Left forelimb (tissue), 1 donor: ENCODE data around the gene ZNF227.
"Not testable (repeated sequence)": the region's sequence is repeated elsewhere in the genome, so short reads cannot be mapped to it uniquely, and the experiment has no call there.

Source experiments
- DNase-seq: peaks from one replicate; pipeline ENCODE4 v3.0.0-alpha.2; 2018; ENCODE audit warnings: low spot score

The ZNF227 gene

DNA sequence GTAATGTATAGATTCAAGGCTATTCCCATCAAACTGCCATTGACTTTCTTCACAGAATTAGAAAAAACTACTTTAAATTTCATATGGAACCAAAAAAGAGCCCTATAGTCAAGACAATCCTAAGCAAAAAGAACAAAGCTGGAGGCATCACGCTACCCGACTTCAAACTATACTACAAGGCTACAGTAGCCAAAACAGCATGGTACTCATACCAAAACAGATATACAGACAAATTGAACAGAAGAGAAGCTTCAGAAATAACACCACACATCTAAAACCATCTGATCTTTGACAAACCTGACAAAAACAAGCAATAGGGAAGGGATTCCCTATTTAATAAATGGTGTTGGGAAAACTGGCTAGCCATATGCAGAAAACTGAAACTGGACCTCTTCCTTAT, 40.0 kb downstream of the ZNF227 start:
- DNase-seq = not testable (repeated sequence)

DNA sequence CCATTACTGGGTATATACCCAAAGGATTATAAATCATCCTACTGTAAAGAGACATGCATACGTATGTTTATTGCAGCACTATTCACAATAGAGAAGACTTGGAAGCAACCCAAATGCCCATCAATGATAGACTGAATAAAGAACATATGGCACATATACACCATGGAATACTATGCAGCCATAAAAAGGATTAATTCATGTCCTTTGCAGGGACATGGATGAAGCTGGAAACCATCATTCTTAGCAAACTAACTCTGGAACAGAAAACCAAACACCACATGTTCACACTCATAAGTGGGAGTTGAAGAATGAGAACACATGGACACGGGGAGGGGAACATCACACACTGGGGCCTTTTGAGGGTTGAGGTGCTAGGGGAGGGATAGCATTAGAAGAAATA, 41.1 kb downstream of the ZNF227 start:
- DNase-seq = not testable (repeated sequence)

DNA sequence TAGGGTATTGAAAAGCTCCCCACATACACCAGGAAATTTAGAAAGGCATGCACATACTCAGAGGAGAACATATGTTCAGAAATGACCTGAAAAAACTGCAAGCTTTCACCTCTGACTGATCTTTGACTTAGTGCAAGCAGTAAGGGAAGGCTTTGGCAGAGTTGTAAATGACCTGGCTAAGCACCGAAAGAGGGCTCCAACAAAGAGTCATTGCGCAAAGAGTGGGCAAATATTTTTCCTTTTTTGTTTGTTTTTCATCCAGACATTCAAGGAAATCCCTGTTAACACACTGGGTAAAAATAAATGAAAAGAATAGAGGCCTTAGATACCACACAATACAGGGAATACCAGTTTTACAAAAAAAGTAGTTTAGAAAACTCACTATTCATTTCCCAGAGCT, 42.2 kb downstream of the ZNF227 start:
- DNase-seq = no peak

DNA sequence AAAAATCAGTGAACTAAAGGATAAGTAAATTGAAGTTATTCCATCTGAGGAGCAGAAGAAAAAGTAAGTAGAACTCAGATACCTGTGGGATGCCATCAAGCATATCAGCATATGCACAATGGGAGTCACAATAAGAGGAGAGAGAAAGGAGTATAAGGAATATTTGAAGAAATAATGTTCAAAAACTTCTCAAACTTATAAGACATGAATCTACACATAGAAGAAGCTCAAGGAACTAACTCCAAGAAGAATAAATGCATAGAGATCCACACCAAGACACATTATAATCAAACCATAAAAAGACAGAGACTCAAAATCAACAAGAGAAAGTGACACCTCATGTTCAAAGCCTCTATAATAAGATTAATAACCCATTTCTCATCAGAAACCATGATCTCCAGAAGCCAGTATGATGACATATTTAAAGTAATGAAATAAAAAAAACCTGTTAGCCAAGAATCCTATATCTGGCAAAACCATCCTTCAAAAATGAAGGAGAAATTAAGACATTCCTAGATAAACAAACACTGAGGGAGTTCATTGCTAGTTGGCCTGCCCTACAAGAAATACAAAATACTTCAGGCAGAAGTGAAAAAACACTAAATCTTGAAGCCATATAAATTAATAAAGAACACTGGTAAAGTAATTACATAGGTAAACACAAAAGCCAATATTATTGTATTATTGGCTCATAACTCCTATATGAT, 43.5 kb downstream of the ZNF227 start:
- no peak for DNase-seq

DNA sequence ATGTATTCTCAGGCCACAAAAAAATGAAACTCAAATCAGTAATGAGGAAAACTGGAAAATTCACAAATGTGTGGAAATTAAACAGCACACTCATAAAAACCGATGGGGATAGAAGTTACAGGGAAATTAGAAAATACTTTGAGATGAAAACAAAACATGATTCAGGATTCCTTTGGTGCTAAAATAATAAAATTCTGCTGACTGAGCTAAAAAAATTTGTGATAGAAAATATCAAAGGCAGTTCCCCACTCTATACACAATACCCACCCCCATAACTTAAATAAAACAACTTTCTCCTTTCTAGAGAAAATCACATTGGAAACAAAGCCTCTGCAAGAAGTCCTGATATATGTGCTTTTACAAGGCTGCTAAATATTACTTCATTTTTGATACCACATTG, 45.8 kb downstream of the ZNF227 start:
- DNase-seq = no peak

DNA sequence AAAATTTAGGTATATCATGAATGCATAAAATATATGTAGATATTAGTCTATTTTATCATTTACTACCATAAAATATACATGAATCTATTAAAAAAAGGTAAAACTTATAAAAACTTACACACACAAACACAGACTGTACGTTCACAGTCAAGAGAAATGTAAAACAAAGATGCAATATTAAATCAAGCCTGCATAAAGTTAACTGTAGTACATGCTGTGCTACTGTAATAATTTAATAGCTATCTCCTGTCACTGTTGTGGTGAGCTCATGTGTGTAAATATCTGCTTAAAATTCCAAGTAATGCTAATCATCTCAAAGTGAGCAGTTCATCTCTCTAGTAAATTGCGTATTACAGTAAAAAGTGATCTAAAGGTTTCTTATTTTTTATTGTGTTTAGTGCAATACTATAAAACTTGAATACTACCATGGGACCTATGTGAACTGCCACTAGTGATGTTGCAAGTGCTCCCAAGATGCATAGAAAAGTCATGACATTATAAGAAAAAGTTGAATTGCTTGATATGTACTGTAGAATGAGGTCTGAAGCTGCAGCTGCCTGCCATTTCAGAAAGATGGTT, 46.6 kb downstream of the ZNF227 start:
- DNase-seq = no peak

DNA sequence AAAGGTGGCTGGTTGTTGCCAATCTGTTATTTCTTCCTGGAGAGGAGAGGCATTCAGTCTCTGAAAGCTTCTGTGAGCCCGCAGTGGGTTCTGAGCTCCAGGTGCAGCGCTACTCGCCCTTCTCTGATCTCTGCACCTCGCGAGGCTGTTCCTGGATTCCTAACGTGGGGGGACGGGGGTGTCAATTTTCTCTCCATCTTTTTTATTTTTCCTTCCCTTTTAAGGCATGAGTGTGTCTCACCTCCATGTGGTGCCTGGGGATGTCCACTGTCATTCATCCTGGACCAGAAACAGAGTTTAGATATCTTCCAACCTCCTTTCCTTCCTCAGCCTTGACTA, 48.0 kb downstream of the ZNF227 start:
- no peak for DNase-seq

DNA sequence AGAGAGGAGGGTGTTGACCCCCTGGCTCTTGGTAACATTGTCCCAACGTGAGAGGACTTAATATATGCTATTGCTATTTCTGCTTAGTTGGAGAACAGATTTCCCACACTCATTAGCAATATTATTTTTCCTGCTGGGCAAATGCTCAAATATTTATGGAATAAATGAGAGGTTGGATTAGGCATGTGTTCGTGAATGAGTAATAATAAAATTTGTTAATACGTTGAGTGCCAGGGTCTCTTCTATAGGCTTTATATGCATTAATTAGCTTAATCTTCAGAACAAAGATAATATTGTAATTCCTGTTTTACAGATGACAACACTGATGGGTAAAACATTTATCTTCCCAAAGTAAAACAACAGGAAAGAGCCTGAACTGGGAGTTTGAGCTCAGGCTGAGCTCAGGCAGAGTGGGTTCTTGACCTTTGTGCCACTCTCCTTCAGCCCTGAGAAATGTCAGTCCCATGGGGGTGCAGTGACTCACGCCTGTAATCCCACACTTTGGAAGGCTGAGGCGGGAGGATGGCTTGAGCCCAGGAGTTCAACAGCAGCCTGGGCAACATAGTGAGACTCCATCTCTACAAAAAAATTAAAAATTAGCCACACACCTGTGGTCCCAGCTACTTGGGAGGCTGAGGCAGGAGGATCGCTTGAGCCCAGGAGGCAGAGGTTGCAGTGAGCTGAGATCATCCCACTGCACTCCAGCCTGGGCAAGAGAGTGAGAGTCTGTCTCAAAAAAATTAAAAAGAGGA, 48.5 kb downstream of the ZNF227 start:
- DNase-seq = no peak

DNA sequence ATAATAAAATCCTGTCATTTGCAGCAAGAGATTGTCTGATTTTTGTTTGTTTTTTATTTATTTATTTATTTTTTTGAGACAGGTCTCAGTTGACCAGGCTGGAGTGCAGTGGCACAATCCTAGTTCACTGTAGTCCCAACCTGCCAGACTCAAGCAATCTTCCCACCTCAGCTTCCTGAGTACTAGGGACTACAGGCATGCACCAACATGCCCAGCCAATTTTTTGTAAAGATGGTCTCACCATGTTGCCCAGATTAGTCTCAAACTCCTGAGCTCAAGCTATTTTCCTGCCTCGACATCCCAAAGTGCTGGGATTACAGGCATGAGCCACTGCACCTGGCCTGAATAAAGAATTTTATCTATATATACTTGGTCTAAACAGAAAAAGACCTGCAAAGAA, 65.0 kb downstream of the ZNF227 start:
- DNase-seq = no peak

DNA sequence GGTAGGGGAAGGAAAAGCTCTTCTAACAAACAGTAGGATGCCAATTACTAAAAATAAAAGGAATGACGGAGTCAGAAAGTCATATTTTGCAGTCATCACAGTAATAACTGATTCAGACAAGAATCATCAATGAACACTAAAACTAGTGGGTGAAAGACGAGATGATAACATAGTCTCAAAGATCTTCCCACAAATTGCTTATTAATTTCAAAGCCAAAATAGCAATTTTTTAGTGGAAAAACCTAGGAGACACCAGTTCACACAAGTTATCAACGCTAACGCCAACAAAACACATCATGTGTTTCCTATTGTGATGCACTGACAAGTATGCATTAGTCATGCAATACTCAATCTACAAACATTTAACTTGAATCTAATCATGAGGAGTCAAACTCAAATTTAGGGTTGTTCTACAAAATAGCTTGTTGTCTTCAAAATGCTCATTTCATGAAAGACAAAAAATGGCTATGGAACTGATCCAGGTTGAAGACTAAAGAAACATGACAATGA, 65.9 kb downstream of the ZNF227 start:
- DNase-seq = no peak

DNA sequence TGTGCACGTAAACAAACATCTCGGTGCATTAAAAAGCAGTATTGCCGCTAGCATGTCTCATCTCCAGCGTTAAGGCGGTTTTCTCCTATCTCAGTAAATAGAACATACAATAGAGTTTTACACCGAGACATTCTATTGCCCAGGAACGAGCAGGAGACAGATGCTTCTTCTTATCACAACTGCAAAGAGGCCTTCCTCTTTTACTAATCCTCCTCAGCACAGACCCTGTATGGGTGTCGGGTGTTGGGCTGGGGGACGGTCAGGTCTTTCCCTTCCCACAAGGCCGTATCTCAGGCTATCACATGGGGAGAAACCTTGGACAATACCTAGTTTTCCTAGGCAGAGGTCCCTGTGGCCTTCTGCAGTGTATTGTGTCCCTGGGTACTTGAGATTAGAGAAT, 68.6 kb downstream of the ZNF227 start:
- no peak for DNase-seq

DNA sequence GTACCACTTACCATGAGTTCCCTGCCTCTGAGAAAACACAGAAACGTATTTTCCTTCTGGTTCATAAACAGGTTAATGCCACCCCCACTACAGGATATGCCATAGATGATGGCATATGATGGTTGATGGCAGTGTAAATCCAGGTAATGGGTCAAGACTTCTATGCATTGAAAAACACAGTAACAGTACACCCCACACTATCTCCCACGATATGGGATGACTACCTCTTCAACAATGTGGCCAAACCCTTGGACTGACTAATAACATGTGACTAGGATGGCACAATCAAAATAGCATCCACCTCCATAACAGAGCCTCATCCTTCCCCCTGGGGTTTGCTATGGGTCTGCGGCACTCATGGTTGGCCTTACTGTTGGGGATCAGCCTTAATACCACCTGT, 70.5 kb downstream of the ZNF227 start:
- DNase-seq = no peak

DNA sequence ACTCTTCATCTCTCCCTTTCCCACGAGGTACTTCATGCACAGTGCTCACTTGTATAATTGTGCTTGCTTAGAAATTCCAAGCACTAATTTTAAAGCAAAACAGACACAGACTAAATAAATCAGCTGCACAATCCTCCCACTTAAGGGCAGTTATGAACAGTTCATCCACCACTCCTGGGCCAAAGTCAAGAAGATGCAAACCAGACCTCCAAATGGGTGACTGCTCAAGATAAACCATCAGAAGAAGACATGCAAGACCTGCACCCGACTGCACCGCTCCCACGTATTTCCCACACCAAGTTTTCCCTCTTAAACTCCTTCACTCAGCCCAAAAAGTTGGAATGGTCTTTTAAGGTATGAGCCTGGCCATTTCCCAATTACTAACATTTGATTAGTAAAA, 72.6 kb downstream of the ZNF227 start:
- no peak for DNase-seq
